Erythroblast (primary cell): ENCODE data around the gene GSTA5.
"Not testable (repeated sequence)": the region's sequence is repeated elsewhere in the genome, so short reads cannot be mapped to it uniquely, and the experiment has no call there.

Experiments
- DNase-seq, 2 experiments: peaks; one replicate each; lab custom pipeline; 2025; lab: John Stamatoyannopoulos, UW
- GATA1 ChIP-seq: IDR thresholded peaks from 2 replicates; pipeline ENCODE4 v1.6.1; 2011; ENCODE audit warnings: low read depth, mild to moderate bottlenecking, control low read depth, low read length, moderate library complexity
- POLR2A ChIP-seq: IDR thresholded peaks from 2 replicates; pipeline ENCODE4 v1.6.1; 2011; ENCODE audit warnings: mild to moderate bottlenecking, low read length

The GSTA5 gene

GRCh38 chr6:52858416-52858815 lies 17.8 kb upstream of the GSTA5 start:
- no peak for DNase-seq
- TF ChIP-seq POLR2A (no peak), GATA1 (no peak)

- DNase-seq: not testable (repeated sequence)
Observed at GRCh38 chr6:52856137-52856536, 15.5 kb upstream of the GSTA5 start.

GRCh38 chr6:52849137-52849536 lies 8.5 kb upstream of the GSTA5 start:
- TF ChIP-seq GATA1 (no peak), POLR2A (no peak)
- DNase-seq: no peak

GRCh38 chr6:52846002-52846401 lies 5.4 kb upstream of the GSTA5 start:
- TF ChIP-seq GATA1 (no peak), POLR2A (no peak)
- no peak for DNase-seq

GRCh38 chr6:52843605-52844004 lies 3.0 kb upstream of the GSTA5 start:
- DNase-seq: no peak
- TF ChIP-seq GATA1: no peak
- TF ChIP-seq POLR2A: no peak

- peak; percentile 51 to 73 for DNase-seq
- TF ChIP-seq GATA1: no peak
- TF ChIP-seq POLR2A: no peak
Observed at GRCh38 chr6:52839124-52840055, 1.2 kb downstream of the GSTA5 start.

- no peak for DNase-seq
- no peak for TF ChIP-seq POLR2A
- no peak for TF ChIP-seq GATA1
Observed at GRCh38 chr6:52834481-52834880, 6.1 kb downstream of the GSTA5 start.

- DNase-seq: not testable (repeated sequence)
Observed at GRCh38 chr6:52830869-52831268, 9.7 kb downstream of the GSTA5 start.

- no peak for TF ChIP-seq GATA1
- no peak for DNase-seq
Observed at GRCh38 chr6:52829046-52829817, 11.4 kb downstream of the GSTA5 start.

GRCh38 chr6:52828621-52829020 lies 12.0 kb downstream of the GSTA5 start:
- DNase-seq: not testable (repeated sequence)

GRCh38 chr6:52827073-52827783 lies 13.4 kb downstream of the GSTA5 start:
- not testable (repeated sequence) for DNase-seq

- TF ChIP-seq POLR2A (no peak), GATA1 (no peak)
- no peak for DNase-seq
Observed at GRCh38 chr6:52826513-52826912, 14.1 kb downstream of the GSTA5 start.

- not testable (repeated sequence) for DNase-seq
Observed at GRCh38 chr6:52825900-52826459, 14.6 kb downstream of the GSTA5 start.

- DNase-seq: not testable (repeated sequence)
Observed at GRCh38 chr6:52825270-52825793, 15.3 kb downstream of the GSTA5 start.
